Neuronal stem cell (in vitro differentiated cells): ENCODE data around the gene ARSK.

ENCODE experiments used
- DNase-seq: peaks from one replicate; pipeline ENCODE4 v3.0.0-alpha.2; 2013; ENCODE audit warnings: low spot score
- H2AFZ ChIP-seq: one replicate; pipeline ENCODE4 v1.6.1; 2013; ENCODE audit warnings: mild to moderate bottlenecking, low read length, inconsistent platforms
- H2AK5ac ChIP-seq: 2 replicates; pipeline ENCODE4 v1.6.1; 2013; ENCODE audit warnings: low read depth, mild to moderate bottlenecking, inconsistent platforms, low read length, moderate library complexity, mixed read lengths
- H2BK120ac ChIP-seq: 2 replicates; pipeline ENCODE4 v1.6.1; 2013; ENCODE audit warnings: low read depth, mild to moderate bottlenecking, inconsistent platforms, low read length, moderate library complexity, mixed read lengths
- H2BK12ac ChIP-seq: one replicate; pipeline ENCODE4 v1.6.1; 2013; ENCODE audit warnings: low read length, inconsistent platforms
- H2BK15ac ChIP-seq: 2 replicates; pipeline ENCODE4 v1.6.1; 2013; ENCODE audit warnings: mild to moderate bottlenecking, low read length, inconsistent platforms, mixed read lengths
- H2BK5ac ChIP-seq: one replicate; pipeline ENCODE4 v1.6.1; 2013; ENCODE audit warnings: inconsistent platforms, mild to moderate bottlenecking, low read length, moderate library complexity
- H3K14ac ChIP-seq: one replicate; pipeline ENCODE4 v1.6.1; 2013; ENCODE audit warnings: low read length, inconsistent platforms
- H3K18ac ChIP-seq: 2 replicates; pipeline ENCODE4 v1.6.1; 2013; ENCODE audit warnings: low read length, inconsistent platforms
- H3K23ac ChIP-seq: 2 replicates; pipeline ENCODE4 v1.6.1; 2013; ENCODE audit warnings: low read depth, mild to moderate bottlenecking, mixed read lengths, low read length, inconsistent platforms; ENCODE audit not compliant: poor library complexity
- H3K27ac ChIP-seq: replicated peaks from 3 replicates; pipeline ENCODE4 v1.5.1; 2013; ENCODE audit warnings: low read length, inconsistent platforms
- H3K27me3 ChIP-seq, 3 experiments: 2 replicates each; pipeline ENCODE4 v1.6.1; 2013; ENCODE audit warnings: low read length in 3 of 3, mild to moderate bottlenecking in 2 of 3, inconsistent platforms in 1 of 3, low read depth in 1 of 3, mixed read lengths in 1 of 3, moderate library complexity in 1 of 3; ENCODE audit not compliant: control insufficient read depth in 3 of 3, insufficient read depth in 3 of 3
- H3K36me3 ChIP-seq, 2 donors: replicated peaks in 1 of 2; 2 replicates each; pipeline ENCODE4 v1.6.1; 2013; ENCODE audit warnings: low read length in 2 of 2; ENCODE audit not compliant: control insufficient read depth in 2 of 2, insufficient read depth in 2 of 2
- H3K4ac ChIP-seq: 2 replicates; pipeline ENCODE4 v1.6.1; 2013; ENCODE audit warnings: inconsistent platforms, mild to moderate bottlenecking, low read length, moderate library complexity
- H3K4me1 ChIP-seq, 2 donors: 1 replicate in 1 of 2; 2 replicates in 1 of 2; pipeline ENCODE4 v1.6.1; 2013; ENCODE audit warnings: low read length in 2 of 2, low read depth in 1 of 2; ENCODE audit not compliant: control insufficient read depth in 2 of 2, insufficient read depth in 1 of 2
- H3K4me2 ChIP-seq: one replicate; pipeline ENCODE4 v1.6.1; 2013; ENCODE audit warnings: mild to moderate bottlenecking, low read length, inconsistent platforms; ENCODE audit not compliant: insufficient read depth, poor library complexity, severe bottlenecking
- H3K4me3 ChIP-seq, 2 donors: 2 replicates each; pipeline ENCODE4 v1.5.1; 2013; ENCODE audit warnings: low read length in 2 of 2, mild to moderate bottlenecking in 2 of 2, inconsistent platforms in 1 of 2, moderate library complexity in 1 of 2
- H3K79me1 ChIP-seq: one replicate; pipeline ENCODE4 v1.6.1; 2013; ENCODE audit warnings: low read depth, mild to moderate bottlenecking, inconsistent platforms, low read length, moderate library complexity
- H3K9ac ChIP-seq: one replicate; pipeline ENCODE4 v1.6.1; 2013; ENCODE audit warnings: mild to moderate bottlenecking, low read depth, low read length, inconsistent platforms; ENCODE audit not compliant: poor library complexity
- H3K9me3 ChIP-seq, 2 donors: replicated peaks in 1 of 2; 2 replicates each; pipeline versions ENCODE3 to v1.6.1; 2013; ENCODE audit warnings: low read length in 2 of 2, mild to moderate bottlenecking in 2 of 2, inconsistent platforms in 1 of 2, low read depth in 1 of 2, mixed read lengths in 1 of 2, moderate library complexity in 1 of 2; ENCODE audit not compliant: control insufficient read depth in 2 of 2, insufficient read depth in 1 of 2
- H4K8ac ChIP-seq: one replicate; pipeline ENCODE4 v1.6.1; 2013; ENCODE audit warnings: low read depth, mild to moderate bottlenecking, inconsistent platforms, low read length, moderate library complexity
- H4K91ac ChIP-seq: one replicate; pipeline ENCODE4 v1.6.1; 2013; ENCODE audit warnings: low read length, low read depth, mild to moderate bottlenecking, inconsistent platforms; ENCODE audit not compliant: poor library complexity
- WGBS, 2 donors: extraction: QIAGEN DNeasy Blood & Tissue Kit; methylation state at CpG; one replicate each; pipeline ENCODE4 v1.1.7; 2013; ENCODE audit warnings: missing lambda C conversion rate in 2 of 2, mixed read lengths in 1 of 2; ENCODE audit not compliant: insufficient read length in 2 of 2, insufficient replicate concordance in 1 of 2; ENCODE audit errors: extremely low coverage in 2 of 2; 5-methylcytosine and 5-hydroxymethylcytosine counted together

ARSK gene

DNA sequence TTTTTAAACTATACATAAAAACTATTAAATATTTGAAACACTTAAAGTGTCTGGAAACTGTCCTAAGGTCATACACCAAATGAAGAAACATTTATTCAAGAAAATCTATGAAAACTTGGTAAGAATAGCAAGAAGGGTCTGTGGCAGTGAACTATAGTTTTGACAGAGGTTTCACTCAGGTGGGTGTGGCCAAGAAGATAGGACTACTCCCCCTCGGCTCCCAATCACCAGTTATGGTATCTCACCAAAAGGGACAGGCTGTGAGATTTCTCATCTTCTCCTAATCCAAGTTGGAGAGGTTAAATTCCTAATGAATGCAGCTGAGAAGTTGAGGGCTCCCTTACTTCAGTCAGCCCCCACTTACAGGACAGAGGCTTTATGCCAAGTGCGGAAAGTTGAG lies 2.9 kb downstream of the ARSK start:
- WGBS, 2 donors: no CpG with 5 or more reads among the region's 2 CpGs
- Histone ChIP-seq H3K4me1 (peaks cover 2 to 9% of the 10 kb centered on the region in 2 donors), H2BK15ac (no peak overlapping the region), H3K27me3 (no peaks in the 10 kb centered on the region), H2BK120ac (no peak overlapping the region), H3K4ac (no peak overlapping the region), H3K36me3 (peaks cover 0 to 3% of the 10 kb centered on the region in 2 donors), H2BK12ac (no peak overlapping the region), H3K27ac (no peak overlapping the region), H2AK5ac (no peak overlapping the region), H3K23ac (no peak overlapping the region), H3K4me3 (no peak overlapping the region), H2AFZ (no peak overlapping the region), H4K91ac (no peak overlapping the region), H3K79me1 (no peaks in the 10 kb centered on the region), H3K18ac (no peak overlapping the region), H3K14ac (no peak overlapping the region), H2BK5ac (no peak overlapping the region), H3K9me3 (no peaks in the 10 kb centered on the region), H3K9ac (no peak overlapping the region), H4K8ac (no peak overlapping the region), H3K4me2 (no peak overlapping the region)
- no peak for DNase-seq

DNA sequence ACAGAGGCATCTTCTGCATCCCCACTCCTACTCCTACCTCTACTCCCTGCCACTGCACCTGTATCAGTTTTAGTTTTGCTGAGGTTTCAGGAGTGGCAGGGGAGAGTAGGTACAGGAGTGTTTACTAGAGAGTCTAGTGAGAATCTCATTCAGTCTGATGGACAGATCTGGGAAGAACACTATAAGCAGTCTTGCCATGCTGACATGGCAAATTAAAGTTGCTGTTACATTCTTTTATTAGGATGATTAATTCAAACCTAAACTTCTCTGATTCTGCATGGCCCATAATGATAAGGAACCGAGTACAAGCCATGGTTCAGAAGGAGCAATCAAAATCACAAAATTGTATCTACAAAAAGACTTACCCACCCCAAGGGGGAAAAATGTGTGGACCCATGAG lies 7.4 kb downstream of the ARSK start:
- Histone ChIP-seq H2AFZ (no peak overlapping the region), H2BK5ac (no peak overlapping the region), H4K8ac (no peak overlapping the region), H3K23ac (no peak overlapping the region), H3K27me3 (no peaks in the 10 kb centered on the region), H3K9ac (no peak overlapping the region), H3K18ac (no peak overlapping the region), H3K4me1 (no peaks in the 10 kb centered on the region), H3K27ac (no peak overlapping the region), H3K4me2 (no peak overlapping the region), H3K79me1 (no peaks in the 10 kb centered on the region), H4K91ac (no peak overlapping the region), H2BK12ac (no peak overlapping the region), H3K9me3 (no peaks in the 10 kb centered on the region), H2BK15ac (no peak overlapping the region), H2AK5ac (no peak overlapping the region), H3K4ac (no peak overlapping the region), H3K4me3 (no peak overlapping the region), H3K36me3 (peaks cover 0 to 1% of the 10 kb centered on the region in 2 donors), H3K14ac (no peak overlapping the region), H2BK120ac (no peak overlapping the region)
- no peak for DNase-seq
- no CpG with 5 or more reads among the region's 1 CpG for WGBS, 2 donors

- H2BK12ac ChIP-seq: no peak overlapping the region
- peaks cover 1% of the 10 kb centered on the region in 2 donors for H3K36me3 ChIP-seq
- no peak overlapping the region for H3K23ac ChIP-seq
- no peak overlapping the region for H2AK5ac ChIP-seq
- no peak overlapping the region for H4K91ac ChIP-seq
- no peak overlapping the region for H2BK15ac ChIP-seq
- no peaks in the 10 kb centered on the region for H3K9me3 ChIP-seq
- no peak overlapping the region for H2AFZ ChIP-seq
- no peaks in the 10 kb centered on the region for H3K79me1 ChIP-seq
- no peak overlapping the region for H4K8ac ChIP-seq
- no peak overlapping the region for H3K27ac ChIP-seq
- no CpG with 5 or more reads among the region's 5 CpGs for WGBS, 2 donors
- no peak overlapping the region for H3K18ac ChIP-seq
- H3K4me3 ChIP-seq: no peak overlapping the region
- H3K27me3 ChIP-seq: no peaks in the 10 kb centered on the region
- no peak overlapping the region for H2BK5ac ChIP-seq
- H3K4me2 ChIP-seq: no peak overlapping the region
- no peak overlapping the region for H2BK120ac ChIP-seq
- no peak for DNase-seq
- no peak overlapping the region for H3K14ac ChIP-seq
- no peaks in the 10 kb centered on the region for H3K4me1 ChIP-seq
- no peak overlapping the region for H3K9ac ChIP-seq
- H3K4ac ChIP-seq: no peak overlapping the region
Observed at GRCh38 chr5:95563367-95563766, 8.5 kb downstream of the ARSK start.

GRCh38 chr5:95564450-95564849 lies 9.5 kb downstream of the ARSK start:
- Histone ChIP-seq H3K23ac (no peak overlapping the region), H3K36me3 (peaks cover 1 to 7% of the 10 kb centered on the region in 2 donors)
- 100% methylated on average over 1 of the region's 4 CpGs; no CpG with 5 or more reads in 1 of the 2 donors for WGBS, 2 donors

More at GRCh38 chr5:95564450-95564849, 9.5 kb downstream of the ARSK start:
- H3K4me1 ChIP-seq: no peaks in the 10 kb centered on the region
- H2BK12ac ChIP-seq: no peak overlapping the region
- no peak for DNase-seq
- no peak overlapping the region for H2BK15ac ChIP-seq
- H3K9ac ChIP-seq: no peak overlapping the region
- no peak overlapping the region for H3K4me3 ChIP-seq
- no peak overlapping the region for H4K91ac ChIP-seq
- H3K9me3 ChIP-seq: no peaks in the 10 kb centered on the region
- H3K27me3 ChIP-seq: no peaks in the 10 kb centered on the region
- no peaks in the 10 kb centered on the region for H3K79me1 ChIP-seq
- no peak overlapping the region for H3K4me2 ChIP-seq
- no peak overlapping the region for H2BK5ac ChIP-seq
- no peak overlapping the region for H2BK120ac ChIP-seq
- no peak overlapping the region for H3K14ac ChIP-seq
- no peak overlapping the region for H2AK5ac ChIP-seq
- H4K8ac ChIP-seq: no peak overlapping the region
- no peak overlapping the region for H3K27ac ChIP-seq
- no peak overlapping the region for H2AFZ ChIP-seq
- H3K4ac ChIP-seq: no peak overlapping the region
- no peak overlapping the region for H3K18ac ChIP-seq
